Measurements from ENCODE around the gene TSPO2.

Gene TSPO2

DNA sequence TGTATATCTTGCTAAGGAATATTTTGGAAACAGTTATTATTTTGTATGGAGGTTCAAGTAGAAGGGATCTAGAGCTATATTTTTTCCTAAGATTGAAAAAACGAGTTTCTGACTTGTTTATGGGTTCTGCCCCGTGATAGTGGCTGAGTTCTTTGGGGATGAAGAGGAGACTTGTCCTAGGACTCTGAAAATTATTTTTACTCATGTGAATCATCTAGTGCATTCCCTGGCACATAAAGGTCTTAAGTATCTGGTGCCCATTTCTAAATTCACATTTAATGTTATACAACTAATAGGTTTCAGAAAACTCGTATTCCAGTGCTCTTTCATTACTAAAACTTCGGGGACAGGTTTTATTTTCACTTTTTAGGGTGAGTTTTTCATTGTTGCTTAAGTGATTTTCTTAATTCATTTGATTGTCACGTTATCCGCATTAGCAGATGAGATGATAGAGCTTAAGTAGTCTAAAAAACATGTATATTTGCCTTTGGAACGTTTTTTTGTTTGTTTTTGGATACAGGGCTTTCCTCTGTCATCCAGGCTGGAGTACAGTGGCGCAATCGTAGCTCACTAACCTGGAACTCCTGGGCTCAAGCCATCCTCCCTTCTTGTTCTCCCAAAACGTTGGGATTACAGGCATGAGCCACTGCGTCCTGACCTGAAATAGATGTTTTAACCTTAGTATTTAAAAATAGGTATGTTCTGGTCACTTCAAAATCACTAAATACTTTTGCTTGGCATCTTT, 32.6 kb downstream of the TSPO2 start:
- no peak for DNase-seq

DNA sequence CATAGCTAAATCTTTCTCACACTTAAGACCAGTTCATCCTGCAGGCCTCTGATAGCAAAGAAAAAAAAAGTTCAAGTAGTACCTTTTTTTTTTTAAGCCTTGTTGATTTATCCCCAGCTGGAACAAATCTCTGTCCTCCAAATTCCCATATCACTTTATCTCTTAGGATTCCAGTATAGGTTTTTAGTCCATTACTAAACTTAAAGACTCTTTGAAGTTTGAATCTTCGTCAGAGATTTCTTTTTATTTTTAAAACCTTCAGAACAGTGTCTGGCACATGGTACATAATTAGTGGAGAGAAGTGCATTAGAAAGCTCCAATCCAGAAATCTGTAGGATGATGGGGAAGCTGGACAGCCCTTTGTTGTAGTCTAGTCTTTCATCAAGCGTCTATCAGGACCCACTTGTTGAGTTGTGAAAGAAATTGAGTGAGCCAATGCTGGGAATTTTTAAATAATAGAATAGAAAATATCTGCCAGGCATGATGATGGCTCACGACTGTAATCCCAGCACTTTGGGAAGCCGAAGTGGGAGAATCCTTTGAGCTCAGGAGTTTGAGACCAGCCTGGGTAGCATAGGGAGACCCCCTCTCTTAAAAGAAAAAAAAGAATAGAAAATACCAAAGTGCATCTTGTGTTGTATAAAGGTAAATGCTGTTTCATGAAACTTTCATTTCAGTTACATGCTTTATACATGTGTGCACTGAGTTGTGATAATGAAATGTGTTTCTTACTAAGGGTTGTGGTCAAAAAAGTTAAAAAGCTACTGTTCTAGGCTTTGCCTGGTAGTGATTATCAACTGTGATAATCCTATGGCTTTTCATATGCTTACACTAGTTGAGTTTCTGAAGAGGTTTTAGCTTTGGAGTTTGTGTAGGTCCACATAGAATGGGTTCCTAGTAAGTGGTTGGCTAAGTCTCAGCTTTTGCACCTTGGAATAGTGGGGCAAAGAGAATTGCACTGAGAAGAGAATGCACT, 33.7 kb downstream of the TSPO2 start:
- no peak for DNase-seq

DNA sequence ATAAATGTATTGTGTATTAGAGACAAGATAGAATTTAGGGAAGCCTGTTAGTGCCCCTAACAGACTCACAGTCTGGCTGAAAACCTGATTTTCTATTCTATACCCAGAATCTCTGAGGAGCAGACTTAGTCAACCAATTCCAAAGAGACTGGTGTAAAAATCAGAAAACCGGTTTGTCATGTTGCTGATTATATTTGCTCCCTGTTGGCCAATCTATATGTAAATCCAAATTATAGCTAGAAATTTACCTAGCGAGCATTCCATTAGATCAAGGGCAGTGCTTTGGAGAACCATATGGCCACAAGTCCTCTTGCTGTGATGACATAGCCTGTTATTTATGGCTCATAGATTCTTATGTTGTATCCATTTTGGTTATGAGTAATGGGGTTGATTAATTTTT, 35.3 kb downstream of the TSPO2 start:
- no peak for DNase-seq

DNA sequence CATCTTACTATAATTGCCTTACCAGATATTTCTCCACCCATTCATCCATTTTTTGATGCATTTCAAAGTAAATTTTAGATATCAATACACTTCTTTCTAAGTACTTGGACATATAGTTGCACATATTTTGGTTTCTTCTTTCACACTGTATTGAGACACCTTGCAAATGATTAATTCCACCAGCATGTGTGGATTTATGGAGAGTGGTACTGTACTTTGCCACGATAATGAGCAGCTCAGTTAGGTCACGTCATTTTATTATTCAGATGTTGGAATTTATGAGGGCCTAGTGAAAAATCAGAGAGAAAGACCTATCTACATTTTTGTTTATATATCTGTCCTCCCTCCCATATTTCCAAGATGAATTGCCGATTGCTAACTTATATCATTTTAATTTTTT, 35.8 kb downstream of the TSPO2 start:
- DNase-seq = no peak

DNA sequence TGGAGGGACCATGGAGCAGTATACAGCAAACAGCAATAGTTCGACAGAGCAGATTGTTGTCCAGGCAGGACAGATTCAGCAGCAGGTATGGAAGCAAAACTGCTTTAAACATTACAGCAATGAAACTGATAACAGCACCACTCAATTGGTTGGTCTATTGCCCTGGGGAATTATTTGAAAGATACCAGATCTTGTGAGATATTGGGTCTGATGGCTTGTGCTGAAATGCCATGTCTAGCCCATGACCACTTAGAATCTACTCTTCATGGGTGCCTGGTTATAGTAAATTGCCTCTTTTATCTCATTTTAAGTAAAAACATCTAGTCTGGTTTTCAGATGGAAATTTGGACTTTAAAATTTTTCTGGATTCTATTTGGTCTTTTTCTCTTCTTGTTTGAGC, 36.8 kb downstream of the TSPO2 start:
- DNase-seq = no peak

DNA sequence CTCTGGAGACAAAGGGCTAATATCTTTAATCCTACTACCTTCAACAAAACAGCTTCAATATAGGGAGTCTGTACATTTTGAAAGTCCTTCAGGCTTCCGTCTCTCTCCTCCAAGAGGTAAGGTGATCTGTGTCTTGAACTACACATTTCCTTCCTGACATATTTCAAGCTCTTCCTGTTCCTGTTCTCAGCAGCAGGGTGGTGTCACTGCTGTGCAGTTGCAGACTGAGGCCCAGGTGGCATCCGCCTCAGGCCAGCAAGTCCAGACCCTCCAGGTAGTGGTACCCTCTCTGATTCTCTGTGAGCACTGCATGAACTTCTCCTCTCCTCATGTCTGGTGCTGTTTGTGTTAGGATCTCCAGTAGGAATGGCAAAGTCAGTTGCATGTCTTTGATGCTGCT, 38.4 kb downstream of the TSPO2 start:
- no peak for DNase-seq

DNA sequence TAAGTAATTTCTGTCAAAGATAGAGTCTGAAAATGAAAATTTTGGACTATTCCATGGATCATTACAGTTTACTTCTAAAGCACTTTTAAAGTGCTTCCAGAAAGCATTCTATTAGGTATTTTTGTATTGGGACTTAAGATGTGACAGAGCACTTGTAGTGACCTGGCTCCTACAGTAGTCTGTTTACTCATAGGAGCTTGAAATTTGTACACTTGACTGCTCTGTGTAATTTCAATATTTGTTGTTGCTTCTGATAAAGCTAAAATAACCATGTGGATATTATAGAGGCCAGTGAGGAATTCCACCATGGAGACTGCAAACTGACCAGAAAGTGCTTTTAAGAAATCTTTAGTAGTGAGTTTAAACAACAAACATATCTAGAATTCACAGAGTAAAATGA, 40.8 kb downstream of the TSPO2 start:
- no peak for DNase-seq

DNA sequence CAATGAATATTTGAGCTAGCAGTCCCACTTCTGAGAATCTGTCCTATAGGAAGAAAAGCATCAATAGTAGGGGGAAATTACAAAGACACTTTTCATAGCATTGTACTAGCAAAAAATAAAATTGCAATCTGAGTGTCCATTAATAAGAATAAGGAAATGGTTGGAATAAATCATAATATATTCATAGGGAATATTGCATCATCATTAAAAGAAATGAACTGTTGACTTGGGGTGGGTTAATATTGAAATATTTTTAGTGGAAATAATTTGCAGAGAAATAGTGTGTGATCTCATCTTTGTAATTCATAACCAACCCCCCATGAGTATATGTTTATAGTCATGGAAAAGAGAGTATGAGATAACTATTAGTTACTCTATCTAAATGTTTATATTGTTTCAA, 42.9 kb downstream of the TSPO2 start:
- DNase-seq = no peak

DNA sequence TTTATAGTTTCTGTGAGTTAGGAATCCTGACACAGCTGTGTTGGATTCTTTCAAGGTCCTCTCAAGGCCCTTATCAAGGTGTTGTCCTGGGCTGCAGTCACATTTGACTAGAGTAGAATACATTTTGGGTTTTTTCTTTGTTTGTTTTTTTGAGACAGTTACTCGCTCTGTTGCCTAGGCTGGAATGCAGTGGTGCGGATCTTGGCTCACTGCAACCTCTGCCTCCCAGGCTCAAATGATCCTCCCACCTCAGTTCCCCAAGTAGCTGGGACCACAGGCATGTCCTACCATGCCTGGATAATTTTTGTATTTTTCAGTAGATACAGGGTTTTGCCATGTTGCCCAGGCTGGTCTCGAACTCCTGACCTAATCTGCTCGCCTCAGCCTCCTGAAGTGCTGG, 46.2 kb downstream of the TSPO2 start:
- DNase-seq = no peak

DNA sequence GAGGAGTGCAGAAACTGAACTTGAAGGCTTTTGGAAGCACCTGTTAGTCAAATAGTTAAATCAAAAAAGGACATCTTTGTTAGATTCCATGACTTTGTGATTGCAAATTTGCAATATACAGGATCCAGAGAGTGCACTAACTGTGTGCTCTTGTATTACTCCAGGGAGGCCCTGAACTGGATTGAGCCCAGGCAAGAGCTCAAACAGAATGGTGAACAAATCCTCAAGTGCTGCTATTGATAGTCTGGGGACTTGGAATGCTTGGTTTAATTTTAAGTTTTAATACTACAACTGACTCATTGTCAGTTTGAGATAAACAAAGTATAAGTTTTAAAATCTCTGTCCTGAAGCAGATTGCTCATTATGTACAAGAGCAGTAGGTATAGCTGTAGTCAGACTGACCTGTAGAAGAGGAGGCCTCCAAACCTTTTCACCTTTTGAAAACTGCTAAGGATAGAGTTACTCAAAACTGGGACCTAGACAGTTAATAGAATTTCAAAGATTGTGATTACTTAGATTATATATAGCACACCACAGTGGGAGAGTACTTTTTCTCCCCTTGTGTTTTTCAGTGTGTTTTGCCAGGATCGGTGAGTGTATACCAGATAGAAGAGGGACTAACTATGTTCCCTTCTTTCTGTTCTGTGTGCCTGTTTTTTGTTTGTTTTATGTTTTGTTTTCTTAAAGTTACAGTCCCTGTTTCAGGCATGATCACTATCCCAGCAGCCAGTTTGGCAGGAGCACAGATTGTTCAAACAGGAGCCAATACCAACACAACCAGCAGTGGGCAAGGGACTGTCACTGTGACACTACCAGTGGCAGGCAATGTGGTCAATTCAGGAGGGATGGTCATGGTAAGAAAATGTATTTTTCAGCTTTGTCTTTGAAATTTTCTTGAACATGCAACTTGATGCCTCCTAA, 48.8 kb downstream of the TSPO2 start:
- DNase-seq = no peak

DNA sequence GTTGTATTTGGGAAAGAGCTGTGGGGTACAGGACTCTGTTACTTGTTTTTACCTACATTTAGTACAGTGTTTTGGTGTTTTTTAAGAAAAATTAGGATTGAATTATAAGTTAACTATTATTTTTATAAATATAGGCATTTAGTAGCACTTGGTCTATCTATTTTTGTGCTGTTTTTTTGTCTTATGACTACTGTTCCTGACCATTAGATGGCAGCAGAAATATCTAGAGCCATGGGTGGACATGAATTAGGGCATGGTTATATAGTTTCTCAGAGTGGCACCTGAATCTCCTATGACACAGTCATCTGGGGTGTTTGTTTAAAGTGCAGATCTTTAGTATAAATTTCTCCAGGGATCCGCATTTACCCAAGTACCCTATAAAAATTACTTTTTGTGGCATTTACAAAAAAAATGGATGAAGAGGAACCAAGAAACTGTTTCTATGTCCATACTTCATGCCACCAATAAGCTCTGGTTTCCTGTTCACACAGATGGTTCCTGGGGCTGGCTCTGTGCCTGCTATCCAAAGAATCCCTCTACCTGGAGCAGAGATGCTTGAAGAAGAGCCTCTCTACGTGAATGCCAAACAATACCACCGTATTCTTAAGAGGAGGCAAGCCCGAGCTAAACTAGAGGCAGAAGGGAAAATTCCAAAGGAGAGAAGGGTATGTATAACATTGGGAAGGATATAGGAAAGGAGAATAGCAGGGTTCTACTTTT, 50.3 kb downstream of the TSPO2 start:
- DNase-seq = no peak

DNA sequence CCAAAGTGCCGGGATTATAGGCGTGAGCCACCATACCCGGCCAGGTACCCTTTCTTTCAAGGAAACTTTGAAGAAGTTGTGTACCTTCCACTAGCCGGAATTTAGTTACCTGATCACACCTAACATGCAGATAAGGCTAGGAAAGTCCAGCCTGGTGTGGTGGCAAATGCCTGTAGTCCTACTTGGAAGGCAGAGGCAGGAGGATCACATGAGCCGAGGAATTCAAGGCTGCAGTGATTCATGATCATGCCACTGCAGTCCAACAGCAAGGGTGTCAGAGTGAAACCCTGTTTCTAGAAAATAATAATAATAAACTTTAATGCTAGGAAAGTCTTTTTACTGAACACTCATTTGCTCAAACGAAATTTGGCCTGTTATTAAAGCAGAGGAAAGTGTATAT, 51.5 kb downstream of the TSPO2 start:
- no peak for DNase-seq
